Common myeloid progenitor, CD34-positive (primary cell): ENCODE data around the gene SMIM41.
A peak's percentile ranks its signal among the peaks of the same experiment; 100 is the strongest.

Experiments used
- CTCF ChIA-PET: fragments of 350-600 bp; sonication (Branson Sonifier 250); formaldehyde crosslinking; loops from one replicate; lab custom pipeline; 2021; ENCODE audit warnings: antibody characterized with exemption; lab: Charles Lee
- POLR2A ChIA-PET: fragments of 350-600 bp; sonication (Branson Sonifier 250); formaldehyde crosslinking; loops from one replicate; lab custom pipeline; 2021; ENCODE audit warnings: antibody characterized with exemption; lab: Charles Lee
- DNase-seq, 3 donors: peaks; one replicate each; pipeline versions ENCODE4 v3.0.0 to v3.0.0-alpha.2; 2013
- H3K27ac ChIP-seq, 2 experiments: 1 replicate in 1 of 2; 2 replicates in 1 of 2; pipeline ENCODE4 v1.7.0; 2013; ENCODE audit warnings: inconsistent platforms in 2 of 2, low read length in 2 of 2, mild to moderate bottlenecking in 2 of 2, low read depth in 1 of 2, moderate library complexity in 1 of 2; ENCODE audit not compliant: severe bottlenecking in 2 of 2, insufficient read depth in 1 of 2, poor library complexity in 1 of 2
- H3K27me3 ChIP-seq, 5 experiments: replicated peaks in 2 of 5; 1 replicate in 3 of 5; 2 replicates in 2 of 5; pipeline versions ENCODE4 v1.6.1 to v1.7.0; 2013; ENCODE audit warnings: low read length in 4 of 5, mild to moderate bottlenecking in 2 of 5, moderate library complexity in 2 of 5, inconsistent platforms in 1 of 5; ENCODE audit not compliant: insufficient read depth in 5 of 5, control insufficient read depth in 4 of 5
- H3K36me3 ChIP-seq, 4 experiments: 1 replicate in 2 of 4; 2 replicates in 2 of 4; pipeline versions ENCODE4 v1.6.1 to v1.7.0; 2013; ENCODE audit warnings: low read length in 3 of 4, control low read depth in 1 of 4, mild to moderate bottlenecking in 1 of 4; ENCODE audit not compliant: control insufficient read depth in 4 of 4, insufficient read depth in 4 of 4
- H3K4me1 ChIP-seq, 4 experiments: 1 replicate in 3 of 4; 2 replicates in 1 of 4; pipeline versions ENCODE4 v1.6.1 to v1.7.1; 2013; ENCODE audit warnings: low read length in 3 of 4, mild to moderate bottlenecking in 3 of 4, control low read depth in 1 of 4, inconsistent platforms in 1 of 4, moderate library complexity in 1 of 4; ENCODE audit not compliant: control insufficient read depth in 4 of 4, insufficient read depth in 4 of 4; ENCODE audit errors: control extremely low read depth in 1 of 4
- H3K4me3 ChIP-seq, 7 experiments: 1 replicate in 4 of 7; 2 replicates in 3 of 7; pipeline versions ENCODE4 v1.5.1 to v1.7.0; 2013; ENCODE audit warnings: mild to moderate bottlenecking in 7 of 7, low read length in 6 of 7, moderate library complexity in 6 of 7, inconsistent platforms in 2 of 7, low read depth in 2 of 7, control low read depth in 1 of 7; ENCODE audit not compliant: insufficient read depth in 4 of 7, control insufficient read depth in 1 of 7; ENCODE audit errors: extremely low read depth in 1 of 7
- H3K9me3 ChIP-seq, 5 experiments: 1 replicate in 4 of 5; 2 replicates in 1 of 5; pipeline versions ENCODE4 v1.6.1 to v1.7.1; 2013; ENCODE audit warnings: low read length in 4 of 5, mild to moderate bottlenecking in 2 of 5, inconsistent platforms in 1 of 5, low read depth in 1 of 5, moderate library complexity in 1 of 5; ENCODE audit not compliant: control insufficient read depth in 4 of 5, insufficient read depth in 2 of 5; ENCODE audit errors: control extremely low read depth in 1 of 5
- WGBS: methylation state at CpG from one replicate; pipeline ENCODE4 v1.1.5; 2013; ENCODE audit not compliant: insufficient coverage; 5-methylcytosine and 5-hydroxymethylcytosine counted together

SMIM41 gene

DNA sequence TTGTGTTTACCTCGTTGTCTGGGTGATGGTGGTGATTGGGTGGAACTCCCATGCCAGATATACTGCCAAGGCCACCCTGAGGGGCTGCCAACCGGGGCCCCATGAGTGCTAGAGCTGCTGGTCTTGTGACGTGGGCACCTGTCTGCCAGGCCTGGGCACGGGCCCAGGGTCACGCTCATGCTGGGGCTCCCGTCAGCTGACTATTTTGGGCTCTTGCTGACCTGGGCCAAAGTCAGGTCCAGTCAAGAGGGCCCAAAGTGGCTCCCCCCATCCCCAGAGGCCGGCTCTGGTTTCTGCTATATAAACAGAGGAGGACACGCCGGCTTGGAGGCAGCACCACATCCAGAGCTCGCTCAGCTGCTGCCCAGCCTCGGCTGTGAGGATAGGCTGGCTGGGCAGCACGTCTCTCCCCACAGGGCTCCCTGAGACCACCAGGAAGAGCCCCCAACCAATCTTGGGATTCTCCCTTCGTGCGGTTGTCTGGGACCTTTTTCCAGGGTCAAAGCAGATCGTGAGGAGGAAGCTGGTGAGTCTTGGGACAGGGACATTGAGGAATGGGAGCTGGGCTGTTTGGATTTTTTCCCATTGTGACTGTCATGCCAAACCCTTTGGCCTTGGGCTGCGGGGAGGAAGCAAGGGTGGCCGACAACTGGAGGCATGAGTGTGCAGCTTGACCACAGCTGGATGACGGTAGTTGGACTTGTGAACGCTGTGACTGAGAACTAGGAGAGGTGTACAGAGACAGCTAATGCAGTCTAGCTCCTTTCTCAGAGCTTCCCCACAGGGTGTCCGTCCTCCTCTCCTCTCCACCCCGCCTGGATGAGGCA, 35.9 kb upstream of the SMIM41 start:
- H3K27me3 ChIP-seq, result peaks cover 0 to 8% (median 0%) of the 10 kb centered on the region in 5 experiments
- no peaks in the 10 kb centered on the region for H3K9me3 ChIP-seq
- no peak overlapping the region for H3K4me3 ChIP-seq
- ChIA-PET CTCF (interaction anchor here (0.7 to 18.9 kb wide), 8 partner anchors 13 to 131 kb away, joined by 3 to 312 read pairs (median 4); no protein-coding TSS in a partner anchor), POLR2A (interaction anchor here (0.8 kb wide), 1 partner anchor 16 kb away, joined by 4 read pairs; no protein-coding TSS in a partner anchor)
- H3K4me1 ChIP-seq, result peaks cover 0 to 25% (median 23%) of the 10 kb centered on the region in 4 experiments
- no peak overlapping the region for H3K27ac ChIP-seq
- H3K36me3 ChIP-seq, result no peaks in the 10 kb centered on the region
- no peak for DNase-seq
- 95% methylated on average over 19 of the region's 21 CpGs for WGBS

DNA sequence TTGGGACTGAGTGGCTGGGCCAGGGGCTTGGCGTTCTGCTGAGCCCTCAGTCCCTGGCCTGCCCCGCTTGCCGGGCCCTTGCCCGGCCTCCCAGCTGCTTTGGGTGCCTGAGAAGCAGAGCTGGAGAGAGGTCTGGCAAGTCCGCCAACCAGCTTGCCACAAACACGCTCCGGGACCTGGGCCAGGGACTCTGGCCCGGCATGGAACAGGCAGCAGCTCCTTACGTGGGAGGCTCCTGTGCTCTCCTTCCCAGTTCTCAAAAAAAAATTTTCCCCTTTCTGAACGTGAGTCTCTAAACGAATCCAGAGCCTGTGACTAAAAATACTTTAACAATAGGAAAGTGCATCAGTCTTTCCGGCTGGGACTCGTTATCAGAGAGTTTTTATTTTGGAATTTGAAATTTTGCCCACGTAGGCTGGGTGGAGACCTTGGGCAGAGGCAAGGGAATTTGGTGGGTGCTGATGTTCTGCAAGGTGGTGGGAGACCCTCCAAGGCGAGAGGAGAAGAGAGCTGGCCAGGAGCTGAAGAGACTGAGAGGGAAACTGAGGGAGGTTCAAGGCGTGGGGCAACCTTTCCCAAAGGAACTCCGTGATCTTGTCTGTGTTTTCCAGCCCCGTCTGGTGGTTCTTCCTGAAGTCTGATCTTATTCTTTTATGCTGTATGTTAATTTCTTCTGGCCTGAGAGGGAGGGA, 35.1 kb upstream of the SMIM41 start:
- no peaks in the 10 kb centered on the region for H3K9me3 ChIP-seq
- ChIA-PET POLR2A (interaction anchor here (0.8 kb wide), 1 partner anchor 17 kb away, joined by 4 read pairs; no protein-coding TSS in a partner anchor), CTCF (interaction anchor here (1.0 to 18.9 kb wide), 6 partner anchors 13 to 41 kb away, joined by 3 to 312 read pairs (median 5); no protein-coding TSS in a partner anchor)
- 98% methylated on average over 10 of the region's 18 CpGs for WGBS
- peaks cover 0 to 10% (median 5%) of the 10 kb centered on the region in 5 experiments for H3K27me3 ChIP-seq
- no peak overlapping the region for H3K27ac ChIP-seq
- peaks cover 0 to 24% (median 23%) of the 10 kb centered on the region in 4 experiments for H3K4me1 ChIP-seq
- H3K4me3 ChIP-seq, result no peak overlapping the region
- DNase-seq, result no peak
- H3K36me3 ChIP-seq, result no peaks in the 10 kb centered on the region

DNA sequence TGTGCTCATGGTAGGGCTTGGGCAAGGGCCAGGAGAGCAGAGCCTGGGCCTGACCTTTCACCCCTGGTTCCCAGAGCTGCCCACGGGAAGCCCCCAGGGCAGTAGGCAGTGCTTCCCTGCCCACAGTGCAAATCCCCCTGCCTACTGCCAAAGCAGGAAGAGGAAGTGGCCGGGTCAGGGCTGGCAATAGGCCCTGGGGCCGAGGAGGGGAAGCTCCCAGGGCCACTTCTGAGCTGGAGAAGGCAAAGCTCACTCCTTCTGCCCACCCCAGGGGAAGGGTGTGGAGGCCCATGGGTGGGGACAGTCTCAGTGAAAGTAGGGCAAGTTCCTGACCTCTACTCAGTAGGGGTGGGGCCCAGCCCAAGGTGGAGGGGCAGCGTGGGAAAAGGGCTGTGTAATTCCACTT, 33.7 kb upstream of the SMIM41 start:
- peak in 2 of 3 donors; percentile 53 to 55 for DNase-seq
- Histone ChIP-seq H3K27me3 (peaks cover 0 to 20% (median 11%) of the 10 kb centered on the region in 5 experiments), H3K9me3 (no peaks in the 10 kb centered on the region), H3K4me3 (no peak overlapping the region), H3K4me1 (peaks cover 0 to 34% (median 31%) of the 10 kb centered on the region in 4 experiments), H3K36me3 (no peaks in the 10 kb centered on the region), H3K27ac (no peak overlapping the region)
- ChIA-PET CTCF (interaction anchor here (1.2 to 18.9 kb wide), 3 partner anchors 9 to 20 kb away, joined by 3 to 312 read pairs (median 8); no protein-coding TSS in a partner anchor), POLR2A (interaction anchor here (0.6 to 1.9 kb wide), 2 partner anchors 9 to 20 kb away, joined by 3 to 8 read pairs; no protein-coding TSS in a partner anchor)
- WGBS, result 0% methylated on average over 1 of the region's 4 CpGs

DNA sequence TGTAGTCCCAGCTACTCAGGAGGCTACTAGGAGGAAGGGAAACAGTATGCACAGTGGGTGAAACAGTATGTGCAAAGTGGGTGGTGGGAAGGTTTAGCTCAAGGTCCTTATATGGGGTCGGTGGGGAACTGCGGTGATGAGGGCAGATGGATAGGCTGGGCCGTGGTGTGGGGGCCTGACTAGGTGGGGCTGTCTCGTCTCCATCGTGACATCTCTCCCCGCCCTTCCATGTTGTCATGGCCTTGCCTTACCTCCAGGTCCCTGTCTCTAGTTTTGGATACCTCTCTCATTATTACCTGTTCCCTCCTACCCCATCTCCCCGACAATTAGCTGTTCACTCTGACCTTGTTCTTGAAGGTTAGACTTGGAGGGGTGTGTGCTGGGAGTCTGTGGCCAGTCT, 32.6 kb upstream of the SMIM41 start:
- Histone ChIP-seq H3K27ac (no peak overlapping the region), H3K4me1 (peaks cover 0 to 36% (median 35%) of the 10 kb centered on the region in 4 experiments), H3K9me3 (no peaks in the 10 kb centered on the region), H3K27me3 (peaks cover 0 to 25% (median 14%) of the 10 kb centered on the region in 5 experiments), H3K36me3 (no peaks in the 10 kb centered on the region), H3K4me3 (no peak overlapping the region)
- no peak for DNase-seq
- 95% methylated on average over 6 of the region's 7 CpGs for WGBS
- ChIA-PET CTCF (interaction anchor here (1.2 to 18.9 kb wide), 3 partner anchors 9 to 22 kb away, joined by 5 to 312 read pairs (median 20); no protein-coding TSS in a partner anchor), POLR2A (interaction anchor here (1.4 to 1.9 kb wide), 2 partner anchors 9 to 10 kb away, joined by 3 to 8 read pairs; no protein-coding TSS in a partner anchor)

GRCh38 chr12:52049286-52049685, 30.2 kb upstream of the SMIM41 start:
- WGBS, result 100% methylated on average over 2 of the region's 4 CpGs
- H3K27me3 ChIP-seq, result peaks cover 0 to 31% (median 22%) of the 10 kb centered on the region in 5 experiments
- DNase-seq, result no peak
- POLR2A ChIA-PET, result no interaction called here
- H3K4me1 ChIP-seq, result peaks cover 0 to 37% (median 27%) of the 10 kb centered on the region in 4 experiments
- no peaks in the 10 kb centered on the region for H3K9me3 ChIP-seq
- no peaks in the 10 kb centered on the region for H3K36me3 ChIP-seq
- H3K27ac ChIP-seq, result no peak overlapping the region
- CTCF ChIA-PET, result interaction anchor here (0.8 to 18.9 kb wide), 3 partner anchors 8 to 24 kb away, joined by 3 to 312 read pairs (median 20); no protein-coding TSS in a partner anchor
- no peak overlapping the region for H3K4me3 ChIP-seq

DNA sequence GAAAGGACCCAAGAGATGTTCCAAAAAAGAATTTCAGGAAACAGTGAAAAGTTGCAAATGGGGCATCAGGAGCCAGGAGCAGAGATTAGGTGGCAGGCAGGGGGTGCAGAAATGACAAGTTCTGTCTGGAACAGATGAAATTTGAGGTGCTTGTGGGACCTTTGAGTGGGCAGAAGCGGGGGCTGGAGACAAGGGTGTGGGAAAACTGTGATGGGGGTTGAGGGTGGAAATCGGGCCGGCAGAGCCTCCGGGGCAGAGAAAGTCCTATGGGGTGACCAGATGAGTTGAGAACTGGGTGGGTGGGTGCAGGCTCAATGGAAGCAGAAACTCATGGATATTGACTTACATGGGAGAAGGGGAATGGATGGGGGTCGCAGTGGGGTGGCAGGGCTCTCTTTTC, 29.8 kb upstream of the SMIM41 start:
- CTCF ChIA-PET, result interaction anchor here (1.0 to 6.7 kb wide), 2 partner anchors 8 to 21 kb away, joined by 4 to 104 read pairs; no protein-coding TSS in a partner anchor
- H3K36me3 ChIP-seq, result no peaks in the 10 kb centered on the region
- H3K4me3 ChIP-seq, result no peak overlapping the region
- no peaks in the 10 kb centered on the region for H3K9me3 ChIP-seq
- peaks cover 0 to 37% (median 27%) of the 10 kb centered on the region in 4 experiments for H3K4me1 ChIP-seq
- H3K27me3 ChIP-seq, result peaks cover 0 to 31% (median 22%) of the 10 kb centered on the region in 5 experiments
- WGBS, result 92% methylated on average over 4 of the region's 5 CpGs
- POLR2A ChIA-PET, result interaction anchor here (2.4 to 2.5 kb wide), 2 partner anchors 13 to 24 kb away, joined by 16 to 21 read pairs; no protein-coding TSS in a partner anchor
- H3K27ac ChIP-seq, result no peak overlapping the region
- no peak for DNase-seq
